Skeletal muscle satellite cell (primary cell): ENCODE data around the gene GPA33.
"Not testable (repeated sequence)": the region's sequence is repeated elsewhere in the genome, so short reads cannot be mapped to it uniquely, and the experiment has no call there.

Experiments
- H3K27me3 ChIP-seq: 2 replicates; pipeline ENCODE4 v1.7.0; 2013; ENCODE audit warnings: low read length; ENCODE audit not compliant: control insufficient read depth, insufficient read depth
- H3K36me3 ChIP-seq: 2 replicates; pipeline ENCODE4 v1.7.0; 2013; ENCODE audit warnings: mild to moderate bottlenecking, control low read depth, low read length; ENCODE audit not compliant: insufficient read depth
- H3K4me1 ChIP-seq: 2 replicates; pipeline ENCODE4 v1.7.0; 2013; ENCODE audit warnings: low read length; ENCODE audit not compliant: control insufficient read depth, insufficient read depth
- H3K4me2 ChIP-seq: 2 replicates; pipeline ENCODE4 v1.7.0; 2013; ENCODE audit warnings: mild to moderate bottlenecking, low read length
- H3K4me3 ChIP-seq: 2 replicates; pipeline ENCODE4 v1.7.0; 2013; ENCODE audit warnings: low read length
- H3K9ac ChIP-seq: 2 replicates; pipeline ENCODE4 v1.7.0; 2013; ENCODE audit warnings: mild to moderate bottlenecking, low read depth, low read length, moderate library complexity
- H3K9me3 ChIP-seq: replicated peaks from 2 replicates; pipeline ENCODE4 v1.7.0; 2013; ENCODE audit warnings: mild to moderate bottlenecking, control low read depth, low read length

Gene GPA33

DNA sequence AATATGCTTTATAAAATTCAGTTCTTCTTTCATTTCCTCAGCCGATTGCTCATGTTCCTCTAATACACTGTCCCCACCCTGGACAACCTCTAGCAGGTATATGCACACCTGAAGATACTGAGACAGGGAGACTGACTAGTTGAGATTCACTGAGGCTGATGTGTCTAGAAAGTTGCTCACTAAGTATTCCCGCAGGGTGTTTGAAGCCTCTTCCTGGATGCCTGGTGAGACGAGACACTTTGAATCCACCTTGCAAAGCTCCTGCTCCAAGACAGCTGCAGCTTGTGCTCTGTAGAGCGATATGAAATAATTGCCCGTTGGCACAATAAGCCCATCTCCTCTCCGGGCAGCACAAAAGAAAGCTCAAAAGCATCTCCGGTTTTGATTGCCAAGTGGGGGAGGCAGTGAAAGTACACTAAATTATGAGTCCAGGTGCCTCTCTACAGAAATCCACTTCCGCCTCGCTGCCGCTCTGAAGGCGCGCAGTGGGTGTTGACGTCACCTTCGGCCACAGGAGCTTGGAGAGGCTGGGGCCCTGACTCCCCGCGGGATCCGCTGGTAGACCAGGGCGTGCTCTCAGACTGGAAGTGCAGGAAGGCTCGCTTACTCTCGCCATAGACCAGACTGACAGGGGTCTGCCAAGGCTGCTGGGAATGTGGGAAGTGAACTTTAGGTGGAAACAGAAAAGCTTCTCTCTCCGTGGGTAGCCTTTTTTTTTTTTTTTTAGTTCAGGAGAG lies 46.3 kb downstream of the GPA33 start:
- H3K4me1 ChIP-seq = peaks cover 3% of the 10 kb centered on the region
- peak overlapping the region; percentile 55 for H3K4me3 ChIP-seq
- H3K9me3 ChIP-seq = no peaks in the 10 kb centered on the region
- H3K9ac ChIP-seq = no peak overlapping the region
- peaks cover 17% of the 10 kb centered on the region for H3K27me3 ChIP-seq
- peak overlapping the region; percentile 81 for H3K4me2 ChIP-seq
- H3K36me3 ChIP-seq = no peaks in the 10 kb centered on the region

DNA sequence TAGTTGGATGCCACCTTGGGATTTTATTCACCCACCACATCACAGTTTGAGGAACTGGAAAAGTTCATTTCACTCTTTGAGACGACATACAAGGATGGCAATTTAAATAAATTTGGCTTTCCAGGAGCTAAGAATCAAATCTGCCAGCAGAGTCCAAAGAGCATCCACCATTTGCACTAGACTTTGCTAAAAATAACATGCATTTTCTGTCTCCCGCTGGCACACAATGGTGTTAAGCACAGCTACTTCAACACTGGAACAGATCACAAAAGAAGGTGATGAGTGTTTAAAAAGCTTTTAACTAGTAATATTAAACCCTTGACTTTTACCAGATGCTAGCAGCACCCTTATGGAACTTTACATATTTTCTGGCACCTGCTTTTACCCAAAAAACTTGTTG lies 56.5 kb downstream of the GPA33 start:
- Histone ChIP-seq H3K36me3 (no peaks in the 10 kb centered on the region), H3K27me3 (no peaks in the 10 kb centered on the region), H3K9me3 (no peaks in the 10 kb centered on the region), H3K4me3 (no peak overlapping the region), H3K9ac (no peak overlapping the region), H3K4me2 (no peak overlapping the region), H3K4me1 (no peaks in the 10 kb centered on the region)

DNA sequence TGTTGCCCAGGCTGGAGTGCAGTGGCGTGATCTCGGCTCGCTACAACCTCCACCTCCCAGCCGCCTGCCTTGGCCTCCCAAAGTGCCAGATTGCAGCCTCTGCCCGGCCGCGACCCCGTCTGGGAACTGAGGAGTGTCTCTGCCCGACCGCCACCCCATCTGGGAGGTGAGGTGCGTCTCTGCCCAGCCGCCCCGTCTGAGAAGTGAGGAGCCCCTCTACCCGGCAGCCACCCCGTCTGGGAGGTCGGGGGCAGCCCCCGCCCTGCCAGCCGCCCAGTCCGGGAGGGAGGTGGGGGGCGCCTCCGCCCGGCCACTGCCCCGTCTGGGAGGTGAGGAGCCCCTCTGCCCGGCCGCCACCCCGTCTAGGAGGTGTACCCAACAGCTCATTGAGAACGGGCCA lies 60.6 kb downstream of the GPA33 start:
- H3K4me3 ChIP-seq, H3K9ac ChIP-seq, H3K9me3 ChIP-seq, H3K36me3 ChIP-seq, H3K4me2 ChIP-seq, H3K27me3 ChIP-seq, H3K4me1 ChIP-seq: not testable (repeated sequence)

DNA sequence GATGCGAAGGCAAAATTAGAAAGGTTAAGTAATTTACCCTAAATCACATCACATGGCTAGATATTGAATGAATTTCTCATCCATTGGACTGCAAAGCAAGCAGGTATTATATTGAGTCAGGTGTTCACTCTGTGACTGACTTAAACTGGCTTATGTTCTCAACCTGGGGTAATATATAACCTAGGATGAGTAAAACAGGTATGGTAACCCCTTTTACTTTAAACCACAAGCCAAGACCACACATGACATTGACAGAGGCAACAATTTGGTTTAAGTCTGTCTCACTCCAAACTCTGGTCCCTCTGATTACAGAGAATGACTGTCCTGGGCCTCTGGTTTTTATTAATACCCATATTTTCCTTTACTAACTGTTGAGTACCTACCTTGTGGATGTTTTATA lies 67.8 kb downstream of the GPA33 start:
- H3K4me1 ChIP-seq = no peaks in the 10 kb centered on the region
- no peaks in the 10 kb centered on the region for H3K36me3 ChIP-seq
- no peak overlapping the region for H3K9ac ChIP-seq
- no peaks in the 10 kb centered on the region for H3K9me3 ChIP-seq
- H3K4me2 ChIP-seq = no peak overlapping the region
- H3K4me3 ChIP-seq = no peak overlapping the region
- H3K27me3 ChIP-seq = no peaks in the 10 kb centered on the region

DNA sequence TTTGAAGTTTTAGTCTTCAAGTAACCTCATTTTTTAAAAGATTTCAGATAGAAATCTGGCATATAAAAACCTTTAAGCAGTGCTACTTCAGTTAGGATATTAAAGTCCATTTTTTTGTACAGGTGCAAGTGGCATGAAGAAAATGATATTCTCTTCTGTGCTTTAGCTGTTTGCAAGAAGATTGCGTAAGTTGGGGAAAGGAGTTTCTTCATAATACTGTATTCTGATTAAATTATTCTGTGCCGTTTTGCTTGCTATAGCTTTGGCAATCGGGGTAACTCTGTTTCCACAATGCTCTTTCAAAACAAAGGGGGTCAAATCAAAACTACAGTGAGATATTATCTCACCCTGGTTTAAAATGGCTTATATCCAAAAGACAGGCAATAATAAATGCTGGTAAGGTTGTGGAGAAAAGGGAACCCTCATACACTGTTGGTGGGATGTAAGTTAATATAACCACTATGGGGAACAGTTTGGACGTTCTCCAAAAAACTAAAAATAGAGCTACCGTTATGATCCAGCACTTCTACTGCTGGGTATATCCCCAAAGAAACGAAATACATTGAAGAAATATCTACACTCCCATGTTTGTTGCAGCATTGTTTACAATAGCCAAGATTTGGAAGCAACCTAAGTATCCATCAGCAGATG lies 74.0 kb downstream of the GPA33 start:
- Histone ChIP-seq H3K27me3 (no peaks in the 10 kb centered on the region), H3K4me1 (no peaks in the 10 kb centered on the region), H3K9me3 (no peaks in the 10 kb centered on the region), H3K36me3 (no peaks in the 10 kb centered on the region), H3K9ac (no peak overlapping the region), H3K4me3 (no peak overlapping the region), H3K4me2 (no peak overlapping the region)

DNA sequence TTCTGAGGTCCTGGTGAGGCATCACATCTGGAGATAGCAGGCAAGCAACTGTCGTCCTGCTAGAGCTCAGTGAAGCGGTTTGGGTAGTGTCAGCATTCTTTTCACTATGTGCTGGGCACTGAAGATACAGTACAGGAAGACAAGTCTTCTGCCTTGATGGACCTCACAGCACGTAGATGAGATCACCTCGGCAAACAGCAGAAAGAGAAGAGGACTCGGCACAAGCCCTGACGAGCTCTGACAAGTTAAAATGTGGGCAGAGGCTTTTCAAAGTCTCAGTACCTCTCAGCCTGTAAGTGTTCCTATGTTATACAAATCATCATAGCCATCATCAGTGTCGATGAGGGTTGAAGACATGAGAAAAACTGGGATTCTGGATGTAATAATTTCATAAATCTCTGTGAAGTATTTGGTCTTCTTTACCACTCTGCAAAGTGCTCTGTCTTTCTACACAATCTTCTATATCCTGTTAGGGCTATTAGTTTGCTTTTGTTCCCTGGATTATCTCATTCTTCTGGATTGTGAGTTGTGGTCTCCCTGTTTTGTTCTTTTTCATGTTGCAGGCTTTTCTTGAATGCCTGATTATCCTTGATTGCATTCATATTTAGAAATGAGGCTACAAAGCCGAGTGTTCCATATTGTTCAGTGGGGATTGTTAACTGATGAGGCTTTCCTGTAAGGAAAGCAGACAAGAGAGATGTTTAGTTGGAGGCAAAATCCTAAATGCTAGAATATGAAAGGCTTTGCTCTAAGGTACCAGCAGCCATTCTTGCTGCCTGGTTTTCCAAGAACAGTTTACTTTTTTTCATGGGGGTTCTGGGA lies 76.9 kb downstream of the GPA33 start:
- no peaks in the 10 kb centered on the region for H3K9me3 ChIP-seq
- H3K4me2 ChIP-seq = no peak overlapping the region
- no peak overlapping the region for H3K4me3 ChIP-seq
- H3K4me1 ChIP-seq = no peaks in the 10 kb centered on the region
- no peaks in the 10 kb centered on the region for H3K27me3 ChIP-seq
- H3K36me3 ChIP-seq = no peaks in the 10 kb centered on the region
- no peak overlapping the region for H3K9ac ChIP-seq

DNA sequence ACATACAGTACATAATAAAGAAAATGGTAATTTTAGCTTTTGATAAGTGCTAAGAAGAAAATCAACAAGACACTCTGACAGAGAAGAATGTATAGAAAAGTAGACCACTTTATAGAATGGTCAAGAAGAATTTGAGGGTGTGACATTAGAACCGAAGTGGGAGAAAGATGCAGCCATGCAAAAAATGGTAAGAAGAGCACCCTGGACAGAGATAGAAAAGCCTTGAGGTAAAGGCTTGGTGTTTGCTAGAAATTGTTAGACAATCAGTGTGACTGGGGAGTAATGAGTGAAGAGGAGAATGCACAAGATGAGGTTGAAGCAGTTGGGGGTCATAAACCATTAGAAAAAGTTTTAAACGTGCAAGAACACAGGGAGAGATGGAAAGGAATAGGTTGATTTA lies 77.6 kb downstream of the GPA33 start:
- Histone ChIP-seq H3K4me1 (no peaks in the 10 kb centered on the region), H3K27me3 (no peaks in the 10 kb centered on the region), H3K9ac (no peak overlapping the region), H3K4me2 (no peak overlapping the region), H3K36me3 (no peaks in the 10 kb centered on the region), H3K9me3 (no peaks in the 10 kb centered on the region), H3K4me3 (no peak overlapping the region)

DNA sequence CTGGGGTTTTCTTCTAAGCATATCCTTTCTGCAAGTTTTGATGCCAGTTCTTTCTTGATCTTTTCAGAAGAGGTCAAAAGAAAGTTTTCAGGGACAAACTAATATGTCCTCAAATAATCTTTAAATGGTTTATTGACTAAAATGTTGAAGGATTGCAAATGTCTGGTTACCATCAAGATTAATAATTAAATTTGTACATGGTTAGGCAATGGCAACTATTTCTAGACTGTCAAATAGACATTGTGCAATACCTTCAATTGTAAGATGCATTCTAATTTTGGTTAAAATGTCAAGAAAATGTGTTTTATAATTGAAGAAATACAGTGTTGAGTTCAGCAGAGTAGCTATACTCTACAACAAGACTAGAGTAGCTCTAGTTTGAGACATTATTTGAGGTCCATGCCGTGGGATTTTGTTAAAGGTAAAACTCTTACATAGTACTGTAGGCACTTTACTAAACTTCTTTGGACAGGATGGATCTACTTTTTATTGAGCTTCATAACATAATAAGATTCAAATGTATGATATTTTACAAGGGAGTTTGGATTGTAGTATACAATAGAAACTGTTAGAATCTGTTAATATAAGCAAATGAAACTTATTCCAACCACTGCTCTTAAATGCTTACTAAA lies 78.5 kb downstream of the GPA33 start:
- H3K9ac ChIP-seq = no peak overlapping the region
- no peaks in the 10 kb centered on the region for H3K36me3 ChIP-seq
- no peaks in the 10 kb centered on the region for H3K27me3 ChIP-seq
- no peaks in the 10 kb centered on the region for H3K9me3 ChIP-seq
- H3K4me3 ChIP-seq = no peak overlapping the region
- no peak overlapping the region for H3K4me2 ChIP-seq
- no peaks in the 10 kb centered on the region for H3K4me1 ChIP-seq

DNA sequence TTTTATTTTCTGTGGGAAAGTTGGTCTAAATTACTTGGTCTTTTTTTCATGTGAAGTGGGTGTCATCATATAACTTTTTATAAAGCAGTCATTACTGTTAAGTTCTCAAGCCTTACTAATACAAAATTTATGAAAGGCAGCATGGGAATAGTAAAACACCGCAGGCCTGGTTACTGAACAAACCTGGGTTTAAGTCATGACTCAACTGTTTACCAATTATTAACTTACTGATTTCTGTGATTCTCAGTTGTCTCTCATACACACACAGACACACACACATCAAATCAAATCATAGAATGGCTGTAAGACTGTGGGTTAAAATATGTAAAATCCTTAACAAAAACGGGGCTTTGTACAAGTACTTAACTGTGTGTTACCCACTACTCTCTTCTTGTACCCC lies 86.5 kb downstream of the GPA33 start:
- peaks cover 3% of the 10 kb centered on the region for H3K27me3 ChIP-seq
- no peak overlapping the region for H3K4me2 ChIP-seq
- no peaks in the 10 kb centered on the region for H3K9me3 ChIP-seq
- H3K36me3 ChIP-seq = no peaks in the 10 kb centered on the region
- H3K9ac ChIP-seq = no peak overlapping the region
- H3K4me1 ChIP-seq = no peaks in the 10 kb centered on the region
- no peak overlapping the region for H3K4me3 ChIP-seq
